HL-60 (cell line): ENCODE measurements around the gene PDCD2L.
"Not testable (repeated sequence)": the region's sequence is repeated elsewhere in the genome, so short reads cannot be mapped to it uniquely, and the experiment has no call there.

ENCODE experiments used
- DNase-seq, 2 experiments: peaks; one replicate each; pipeline ENCODE4 v3.0.0-alpha.2; 2010 to 2020; ENCODE audit warnings: low read depth in 1 of 2, low spot score in 1 of 2
- H3K27ac ChIP-seq: fragments of 250-450 bp; sonication (Bioruptor Pico); replicated peaks from 2 replicates; pipeline ENCODE4 v1.5.1; 2020; ENCODE audit warnings: mild to moderate bottlenecking, moderate library complexity
- H3K27me3 ChIP-seq: fragments of 250-450 bp; sonication (Bioruptor Pico); 2 replicates; pipeline ENCODE4 v1.5.1; 2021; ENCODE audit warnings: mild to moderate bottlenecking, moderate library complexity; ENCODE audit not compliant: insufficient read depth, poor library complexity, severe bottlenecking
- H3K4me3 ChIP-seq: replicated peaks from 2 replicates; pipeline ENCODE4 v1.5.1; 2011; ENCODE audit warnings: mild to moderate bottlenecking, control low read depth, low read length; ENCODE audit not compliant: insufficient read depth
- GABPA ChIP-seq: IDR thresholded peaks from 2 replicates; pipeline ENCODE4 v1.6.1; 2012; ENCODE audit warnings: low read depth
- POLR2AphosphoS5 ChIP-seq: IDR thresholded peaks from 2 replicates; pipeline ENCODE4 v1.6.1; 2012; ENCODE audit warnings: low read depth
- SPI1 ChIP-seq: IDR thresholded peaks from 2 replicates; pipeline ENCODE4 v1.6.1; 2012; ENCODE audit warnings: low read depth, mild to moderate bottlenecking, borderline replicate concordance
- TF ChIP-seq, protein P1 (sequence below): IDR thresholded peaks from 2 replicates; pipeline ENCODE4 v1.6.1; 2012; ENCODE audit warnings: low read depth; ENCODE audit not compliant: insufficient replicate concordance
- TF ChIP-seq, protein P2 (sequence below): IDR thresholded peaks from one replicate; pipeline ENCODE4 v1.5.1; 2011; ENCODE audit warnings: low read length, control low read depth, inconsistent platforms; ENCODE audit not compliant: insufficient read depth

Gene PDCD2L

DNA sequence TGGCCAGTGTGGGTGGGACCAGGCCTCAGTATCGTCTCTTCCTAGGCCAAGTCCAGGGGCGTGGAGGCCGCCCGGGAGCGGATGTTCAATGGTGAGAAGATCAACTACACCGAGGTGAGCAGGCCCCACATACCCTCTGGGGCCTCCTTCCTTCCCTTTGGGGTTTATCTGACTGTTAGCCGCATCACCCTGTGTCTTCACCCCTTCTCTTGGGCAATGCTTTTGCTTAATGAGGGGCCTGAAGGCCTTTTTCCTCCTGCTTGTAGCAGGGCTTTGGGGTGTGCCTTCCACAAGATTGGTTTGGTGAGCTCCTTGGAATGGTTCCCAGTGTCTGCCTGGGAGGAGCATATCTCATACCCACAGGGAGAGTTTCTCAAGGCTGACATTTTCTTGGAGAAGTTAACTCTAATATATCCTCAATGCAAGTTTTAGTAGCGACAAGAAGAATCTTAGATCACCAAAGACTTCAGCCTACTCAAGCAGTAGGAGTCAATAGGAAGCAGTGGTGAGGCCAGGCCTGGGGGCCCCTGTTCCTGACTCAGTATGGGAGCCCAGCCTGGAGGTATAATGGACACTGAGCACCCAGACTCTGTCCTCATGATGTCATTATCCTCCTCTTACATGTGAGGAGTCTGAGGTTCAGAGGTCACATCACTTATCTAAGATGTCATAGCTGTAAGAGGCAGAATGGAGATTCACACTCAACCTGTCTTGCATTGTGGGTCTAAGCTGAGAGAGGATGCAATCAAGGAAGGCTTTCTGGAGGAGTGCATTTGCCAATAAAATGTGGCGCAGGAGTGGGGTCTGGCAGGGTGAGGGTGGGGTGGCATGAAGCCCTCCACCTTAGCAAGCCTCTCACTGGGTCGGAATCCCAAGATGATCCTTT, 37.2 kb upstream of the PDCD2L start:
- peak overlapping the region; percentile 66 for H3K4me3 ChIP-seq
- DNase-seq = peak in 1 of 2 experiments; percentile 95
- no peaks in the 10 kb centered on the region for H3K27me3 ChIP-seq
- TF ChIP-seq GABPA (no peak), POLR2AphosphoS5 (peak; percentile 67)
- peak overlapping the region; percentile 94 for H3K27ac ChIP-seq

DNA sequence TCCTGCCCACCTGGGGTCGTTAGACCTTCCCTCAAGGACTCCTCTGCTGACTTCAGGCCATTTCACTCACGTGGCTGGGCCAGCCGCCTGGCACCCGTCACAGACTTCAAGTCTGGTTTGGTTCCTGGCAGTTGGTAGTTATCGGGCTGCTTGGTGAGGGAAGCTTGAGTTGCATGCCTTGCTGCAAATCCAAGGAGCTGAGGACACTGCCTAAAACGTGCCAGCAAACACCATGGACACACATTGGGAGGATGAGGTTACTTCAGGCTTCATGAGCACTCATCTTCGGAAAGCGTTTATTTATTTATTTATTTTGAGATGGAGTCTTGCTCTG, 36.6 kb upstream of the PDCD2L start:
- DNase-seq = no peak
- TF ChIP-seq POLR2AphosphoS5 (no peak), SPI1 (no peak), GABPA (no peak)
- TF ChIP-seq, protein P1, sequence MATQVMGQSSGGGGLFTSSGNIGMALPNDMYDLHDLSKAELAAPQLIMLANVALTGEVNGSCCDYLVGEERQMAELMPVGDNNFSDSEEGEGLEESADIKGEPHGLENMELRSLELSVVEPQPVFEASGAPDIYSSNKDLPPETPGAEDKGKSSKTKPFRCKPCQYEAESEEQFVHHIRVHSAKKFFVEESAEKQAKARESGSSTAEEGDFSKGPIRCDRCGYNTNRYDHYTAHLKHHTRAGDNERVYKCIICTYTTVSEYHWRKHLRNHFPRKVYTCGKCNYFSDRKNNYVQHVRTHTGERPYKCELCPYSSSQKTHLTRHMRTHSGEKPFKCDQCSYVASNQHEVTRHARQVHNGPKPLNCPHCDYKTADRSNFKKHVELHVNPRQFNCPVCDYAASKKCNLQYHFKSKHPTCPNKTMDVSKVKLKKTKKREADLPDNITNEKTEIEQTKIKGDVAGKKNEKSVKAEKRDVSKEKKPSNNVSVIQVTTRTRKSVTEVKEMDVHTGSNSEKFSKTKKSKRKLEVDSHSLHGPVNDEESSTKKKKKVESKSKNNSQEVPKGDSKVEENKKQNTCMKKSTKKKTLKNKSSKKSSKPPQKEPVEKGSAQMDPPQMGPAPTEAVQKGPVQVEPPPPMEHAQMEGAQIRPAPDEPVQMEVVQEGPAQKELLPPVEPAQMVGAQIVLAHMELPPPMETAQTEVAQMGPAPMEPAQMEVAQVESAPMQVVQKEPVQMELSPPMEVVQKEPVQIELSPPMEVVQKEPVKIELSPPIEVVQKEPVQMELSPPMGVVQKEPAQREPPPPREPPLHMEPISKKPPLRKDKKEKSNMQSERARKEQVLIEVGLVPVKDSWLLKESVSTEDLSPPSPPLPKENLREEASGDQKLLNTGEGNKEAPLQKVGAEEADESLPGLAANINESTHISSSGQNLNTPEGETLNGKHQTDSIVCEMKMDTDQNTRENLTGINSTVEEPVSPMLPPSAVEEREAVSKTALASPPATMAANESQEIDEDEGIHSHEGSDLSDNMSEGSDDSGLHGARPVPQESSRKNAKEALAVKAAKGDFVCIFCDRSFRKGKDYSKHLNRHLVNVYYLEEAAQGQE = no peak
- TF ChIP-seq, protein P2, sequence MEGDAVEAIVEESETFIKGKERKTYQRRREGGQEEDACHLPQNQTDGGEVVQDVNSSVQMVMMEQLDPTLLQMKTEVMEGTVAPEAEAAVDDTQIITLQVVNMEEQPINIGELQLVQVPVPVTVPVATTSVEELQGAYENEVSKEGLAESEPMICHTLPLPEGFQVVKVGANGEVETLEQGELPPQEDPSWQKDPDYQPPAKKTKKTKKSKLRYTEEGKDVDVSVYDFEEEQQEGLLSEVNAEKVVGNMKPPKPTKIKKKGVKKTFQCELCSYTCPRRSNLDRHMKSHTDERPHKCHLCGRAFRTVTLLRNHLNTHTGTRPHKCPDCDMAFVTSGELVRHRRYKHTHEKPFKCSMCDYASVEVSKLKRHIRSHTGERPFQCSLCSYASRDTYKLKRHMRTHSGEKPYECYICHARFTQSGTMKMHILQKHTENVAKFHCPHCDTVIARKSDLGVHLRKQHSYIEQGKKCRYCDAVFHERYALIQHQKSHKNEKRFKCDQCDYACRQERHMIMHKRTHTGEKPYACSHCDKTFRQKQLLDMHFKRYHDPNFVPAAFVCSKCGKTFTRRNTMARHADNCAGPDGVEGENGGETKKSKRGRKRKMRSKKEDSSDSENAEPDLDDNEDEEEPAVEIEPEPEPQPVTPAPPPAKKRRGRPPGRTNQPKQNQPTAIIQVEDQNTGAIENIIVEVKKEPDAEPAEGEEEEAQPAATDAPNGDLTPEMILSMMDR = no peak
- Histone ChIP-seq H3K4me3 (peak overlapping the region; percentile 66), H3K27me3 (no peaks in the 10 kb centered on the region), H3K27ac (peak overlapping the region; percentile 94)

DNA sequence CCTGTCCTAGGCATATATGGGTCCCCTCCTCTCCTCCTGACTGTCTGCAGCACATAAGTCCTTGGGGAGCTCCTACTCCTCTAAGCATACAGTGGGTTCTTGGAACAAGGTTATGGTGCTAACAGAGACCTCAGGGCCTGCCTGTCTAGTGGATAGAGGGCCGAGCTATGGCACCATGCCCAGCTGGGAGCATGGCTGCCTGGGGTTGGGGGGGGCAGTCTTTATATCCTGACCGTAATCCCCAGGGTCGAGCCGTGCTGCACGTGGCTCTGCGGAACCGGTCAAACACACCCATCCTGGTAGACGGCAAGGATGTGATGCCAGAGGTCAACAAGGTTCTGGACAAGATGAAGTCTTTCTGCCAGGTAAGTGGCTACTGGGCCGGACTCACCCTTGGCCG, 35.9 kb upstream of the PDCD2L start:
- TF ChIP-seq GABPA (no peak), POLR2AphosphoS5 (no peak), SPI1 (no peak)
- TF ChIP-seq, protein P2 = no peak
- TF ChIP-seq, protein P1 = no peak
- H3K27ac ChIP-seq = peak overlapping the region; percentile 94

DNA sequence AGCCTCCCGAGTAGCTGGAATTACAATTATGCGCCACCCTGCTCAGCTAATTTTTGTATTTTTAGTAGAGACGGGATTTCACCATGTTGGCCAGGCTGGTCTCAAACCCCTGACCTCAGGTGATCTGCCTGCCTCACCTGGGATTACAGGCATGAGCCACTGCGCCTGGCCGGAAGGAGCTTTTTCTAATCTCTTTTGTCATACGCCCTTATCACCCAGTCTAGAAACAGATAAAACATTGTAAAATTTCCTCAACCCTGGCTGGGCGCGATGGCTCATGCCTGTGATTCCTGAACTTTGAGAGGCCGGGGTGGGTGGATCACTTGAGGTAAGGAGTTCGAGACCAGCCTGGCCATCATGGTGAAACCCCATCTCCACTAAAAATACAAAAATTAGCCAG, 35.0 kb upstream of the PDCD2L start:
- DNase-seq, H3K27ac ChIP-seq, H3K4me3 ChIP-seq, H3K27me3 ChIP-seq: not testable (repeated sequence)

More for the DNA sequence above, 35.9 kb upstream of the PDCD2L start:
- Histone ChIP-seq H3K27me3 (no peaks in the 10 kb centered on the region), H3K4me3 (no peak overlapping the region)
- DNase-seq = no peak

DNA sequence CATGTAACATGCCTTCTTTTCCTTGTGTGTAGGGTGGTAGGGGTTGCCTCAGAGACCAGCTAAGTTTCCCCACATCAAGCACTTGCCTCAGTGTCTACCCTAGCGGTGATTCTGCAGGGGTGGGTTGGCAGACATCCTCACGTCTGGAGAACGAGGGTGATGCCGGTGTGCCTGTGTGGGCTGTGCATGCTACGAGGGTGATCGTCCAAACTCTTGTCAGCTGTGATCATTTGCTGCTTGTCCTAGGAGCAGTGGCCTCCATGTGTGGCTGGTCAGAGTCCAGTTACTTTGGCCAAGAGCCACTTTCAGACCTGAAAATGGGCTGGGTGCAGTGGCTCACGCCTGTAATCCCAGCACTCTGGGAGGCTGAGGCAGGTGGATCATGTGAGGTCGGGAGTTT, 34.1 kb upstream of the PDCD2L start:
- H3K27ac ChIP-seq = no peak overlapping the region
- no peak for DNase-seq
- H3K4me3 ChIP-seq = no peak overlapping the region
- TF ChIP-seq SPI1 (no peak), POLR2AphosphoS5 (no peak), GABPA (no peak)
- TF ChIP-seq, protein P1 = no peak
- TF ChIP-seq, protein P2 = no peak
- H3K27me3 ChIP-seq = no peaks in the 10 kb centered on the region
